ENCODE results near the gene LRRC9.
"Not testable (repeated sequence)": the region's sequence is repeated elsewhere in the genome, so short reads cannot be mapped to it uniquely, and the experiment has no call there.

The LRRC9 gene

GRCh38 chr14:59919570-59920377 lies at the start of gene LRRC9:
LRRC9 (plus strand) TSS chr14:59920144.
- no peak for DNase-seq (ENCODE audit: low spot score)

- DNase-seq (ENCODE audit: low spot score), result peak; percentile 21
Observed at GRCh38 chr14:59870277-59871165, 49.4 kb upstream of the LRRC9 start, which contains the start of gene RTN1. RTN1 (minus strand) TSS chr14:59870776; CDS start chr14:59870630, 146 bp downstream.

GRCh38 chr14:59871166-59871495 lies 48.8 kb upstream of the LRRC9 start:
- DNase-seq (ENCODE audit: low spot score), result no peak

GRCh38 chr14:59882957-59883356 lies 37.0 kb upstream of the LRRC9 start:
- no peak for DNase-seq (ENCODE audit: low spot score)

GRCh38 chr14:59890676-59891075 lies 29.3 kb upstream of the LRRC9 start:
- DNase-seq (ENCODE audit: low spot score), result no peak

GRCh38 chr14:59895721-59896120 lies 24.2 kb upstream of the LRRC9 start:
- no peak for DNase-seq (ENCODE audit: low spot score)

- DNase-seq (ENCODE audit: low spot score), result peak; percentile 39
Observed at GRCh38 chr14:59897757-59898383, 22.1 kb upstream of the LRRC9 start.

- no peak for DNase-seq (ENCODE audit: low spot score)
Observed at GRCh38 chr14:59900556-59900955, 19.4 kb upstream of the LRRC9 start.

- DNase-seq (ENCODE audit: low spot score), result no peak
Observed at GRCh38 chr14:59904184-59904583, 15.8 kb upstream of the LRRC9 start.

- DNase-seq (ENCODE audit: low spot score), result no peak
Observed at GRCh38 chr14:59905188-59905587, 14.8 kb upstream of the LRRC9 start.

- no peak for DNase-seq (ENCODE audit: low spot score)
Observed at GRCh38 chr14:59912443-59912842, 7.5 kb upstream of the LRRC9 start.

- no peak for DNase-seq (ENCODE audit: low spot score)
Observed at GRCh38 chr14:59913187-59913586, 6.8 kb upstream of the LRRC9 start.

- peak; percentile 45 for DNase-seq (ENCODE audit: low spot score)
Observed at GRCh38 chr14:59918824-59919569, 947 bp upstream of the LRRC9 start.

- no peak for DNase-seq (ENCODE audit: low spot score)
Observed at GRCh38 chr14:59920378-59920683, 387 bp downstream of the LRRC9 start.

- DNase-seq (ENCODE audit: low spot score), result no peak
Observed at GRCh38 chr14:59925797-59926196, 5.9 kb downstream of the LRRC9 start.

GRCh38 chr14:59926534-59926933 lies 6.6 kb downstream of the LRRC9 start:
- no peak for DNase-seq (ENCODE audit: low spot score)

- no peak for DNase-seq (ENCODE audit: low spot score)
Observed at GRCh38 chr14:59931237-59931636, 11.3 kb downstream of the LRRC9 start.

GRCh38 chr14:59936145-59936544 lies 16.2 kb downstream of the LRRC9 start:
- no peak for DNase-seq (ENCODE audit: low spot score)

- DNase-seq (ENCODE audit: low spot score), result no peak
Observed at GRCh38 chr14:59939828-59940227, 19.9 kb downstream of the LRRC9 start.

- DNase-seq (ENCODE audit: low spot score), result not testable (repeated sequence)
Observed at GRCh38 chr14:59942296-59942862, 22.4 kb downstream of the LRRC9 start.

GRCh38 chr14:59944909-59945308 lies 25.0 kb downstream of the LRRC9 start:
- no peak for DNase-seq (ENCODE audit: low spot score)

GRCh38 chr14:59952141-59952540 lies 32.2 kb downstream of the LRRC9 start:
- DNase-seq (ENCODE audit: low spot score), result not testable (repeated sequence)

All from kidney capillary endothelial cell (primary cell).